Large intestine (tissue), 3 donors: ENCODE data around the gene DOHH. TPM values are rescaled to one million over a fixed set of nuclear protein-coding genes. Genes with fewer than 3 reads are reported as not detected.

Experiments used
- DNase-seq, 2 donors: peaks; one replicate each; pipeline versions ENCODE4 v3.0.0 to v3.0.0-alpha.2; 2013
- H3K27ac ChIP-seq: one replicate; pipeline ENCODE4 v1.5.1; 2013; ENCODE audit warnings: low read length
- H3K27me3 ChIP-seq: 2 replicates; pipeline ENCODE4 v1.6.1; 2013; ENCODE audit warnings: low read length; ENCODE audit not compliant: control insufficient read depth, insufficient read depth
- H3K36me3 ChIP-seq: 2 replicates; pipeline ENCODE4 v1.6.1; 2013; ENCODE audit warnings: low read length; ENCODE audit not compliant: control insufficient read depth, insufficient read depth
- H3K4me1 ChIP-seq: one replicate; pipeline ENCODE4 v1.6.1; 2013; ENCODE audit warnings: low read length; ENCODE audit not compliant: control insufficient read depth, insufficient read depth
- H3K4me3 ChIP-seq: one replicate; pipeline ENCODE4 v1.5.1; 2013; ENCODE audit warnings: low read length
- H3K9me3 ChIP-seq: one replicate; pipeline ENCODE4 v1.6.1; 2013; ENCODE audit warnings: mild to moderate bottlenecking, low read depth, low read length, moderate library complexity; ENCODE audit not compliant: control insufficient read depth
- WGBS: methylation state at CpG from one replicate; pipeline ENCODE4 v1.1.5; 2013; ENCODE audit warnings: low lambda C conversion rate; ENCODE audit not compliant: insufficient coverage; 5-methylcytosine and 5-hydroxymethylcytosine counted together
- polyA plus RNA-seq: library from polyadenylated mRNA; unstranded; fragments of 120-200 nt; gene quantifications from one replicate; pipeline ENCODE4 v1.2.1, GENCODE V29; 2013

The DOHH gene
- polyA plus RNA-seq, 1 donor: 12.1 TPM

DNA sequence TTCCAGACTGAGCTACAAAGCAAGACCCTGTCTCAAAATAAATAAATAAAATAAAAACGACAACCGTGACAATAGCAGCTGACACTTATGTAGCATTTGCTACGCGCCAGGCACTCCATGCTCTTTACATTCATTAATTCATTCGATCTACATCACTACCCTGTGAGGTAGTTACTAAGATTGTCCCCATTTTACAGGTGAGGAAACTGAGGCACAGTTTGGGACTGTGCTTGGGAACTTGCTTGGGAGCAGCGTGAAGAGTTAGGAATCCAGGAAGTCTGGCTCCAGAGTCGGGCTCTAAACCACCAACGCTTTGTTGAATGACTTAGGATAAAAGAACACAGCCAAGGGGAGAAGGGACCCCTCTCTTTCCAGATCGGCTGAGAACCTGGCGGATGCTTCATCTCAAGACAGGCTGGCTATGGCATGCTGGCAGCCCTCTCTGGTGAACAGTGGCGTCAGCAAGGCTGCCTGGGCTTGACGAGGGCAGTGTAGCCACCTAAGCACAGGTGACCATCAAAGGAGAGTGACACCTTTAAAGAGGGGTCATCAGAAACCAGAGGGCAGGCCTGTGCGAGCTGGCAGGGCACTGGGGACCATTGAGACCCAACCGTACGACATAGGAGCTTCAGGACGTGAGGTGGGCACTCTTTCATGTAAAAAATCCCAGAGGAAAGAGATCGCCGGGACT, 591 bp downstream of the DOHH start:
- peaks cover 24% of the 10 kb centered on the region for H3K36me3 ChIP-seq
- H3K4me3 ChIP-seq: peak overlapping the region; percentile 83
- no peaks in the 10 kb centered on the region for H3K27me3 ChIP-seq
- H3K27ac ChIP-seq: peak overlapping the region; percentile 84
- H3K9me3 ChIP-seq: no peaks in the 10 kb centered on the region
- DNase-seq: no peak
- no peaks in the 10 kb centered on the region for H3K4me1 ChIP-seq
- no CpG with 5 or more reads among the region's 18 CpGs for WGBS

DNA sequence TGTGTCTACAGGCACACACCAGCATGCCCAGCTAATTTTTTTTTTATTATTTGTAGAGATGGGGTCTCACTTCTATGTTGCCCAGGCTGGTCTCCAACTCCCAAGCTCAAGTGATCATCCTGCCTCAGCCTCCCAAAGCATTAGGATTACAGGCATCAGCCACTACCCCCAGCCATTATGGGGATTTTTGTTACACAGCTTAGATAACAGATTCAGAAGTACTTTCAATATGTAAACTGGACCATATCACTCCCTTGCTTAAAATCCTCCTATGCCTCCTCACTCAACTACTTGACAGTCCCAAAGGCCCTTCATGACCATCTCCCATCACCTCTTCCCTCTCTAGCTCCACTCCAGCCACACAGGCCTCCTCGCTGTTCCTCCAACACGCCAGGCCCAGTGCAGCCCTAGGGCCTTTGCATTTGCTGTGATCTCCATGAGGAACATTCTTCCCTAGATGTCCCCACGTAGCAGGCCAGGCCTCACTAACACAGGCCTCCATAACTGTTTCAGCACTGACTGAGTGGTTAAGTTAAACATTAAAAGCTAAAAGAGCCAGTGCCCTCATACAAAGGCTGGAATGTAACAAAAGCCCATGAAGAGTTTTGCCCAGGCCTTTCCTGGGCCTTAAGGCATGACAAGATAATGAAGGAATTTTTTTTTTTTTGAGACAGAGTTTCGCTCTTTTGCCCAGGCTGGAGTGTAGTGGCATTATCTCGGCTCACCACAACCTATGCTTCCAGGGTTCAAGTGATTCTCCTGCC, 2.5 kb downstream of the DOHH start:
- H3K27ac ChIP-seq: no peak overlapping the region
- no peaks in the 10 kb centered on the region for H3K4me1 ChIP-seq
- WGBS: no CpG with 5 or more reads among the region's 5 CpGs
- peaks cover 31% of the 10 kb centered on the region for H3K36me3 ChIP-seq
- H3K4me3 ChIP-seq: no peak overlapping the region
- no peaks in the 10 kb centered on the region for H3K27me3 ChIP-seq
- H3K9me3 ChIP-seq: no peaks in the 10 kb centered on the region
- no peak for DNase-seq

DNA sequence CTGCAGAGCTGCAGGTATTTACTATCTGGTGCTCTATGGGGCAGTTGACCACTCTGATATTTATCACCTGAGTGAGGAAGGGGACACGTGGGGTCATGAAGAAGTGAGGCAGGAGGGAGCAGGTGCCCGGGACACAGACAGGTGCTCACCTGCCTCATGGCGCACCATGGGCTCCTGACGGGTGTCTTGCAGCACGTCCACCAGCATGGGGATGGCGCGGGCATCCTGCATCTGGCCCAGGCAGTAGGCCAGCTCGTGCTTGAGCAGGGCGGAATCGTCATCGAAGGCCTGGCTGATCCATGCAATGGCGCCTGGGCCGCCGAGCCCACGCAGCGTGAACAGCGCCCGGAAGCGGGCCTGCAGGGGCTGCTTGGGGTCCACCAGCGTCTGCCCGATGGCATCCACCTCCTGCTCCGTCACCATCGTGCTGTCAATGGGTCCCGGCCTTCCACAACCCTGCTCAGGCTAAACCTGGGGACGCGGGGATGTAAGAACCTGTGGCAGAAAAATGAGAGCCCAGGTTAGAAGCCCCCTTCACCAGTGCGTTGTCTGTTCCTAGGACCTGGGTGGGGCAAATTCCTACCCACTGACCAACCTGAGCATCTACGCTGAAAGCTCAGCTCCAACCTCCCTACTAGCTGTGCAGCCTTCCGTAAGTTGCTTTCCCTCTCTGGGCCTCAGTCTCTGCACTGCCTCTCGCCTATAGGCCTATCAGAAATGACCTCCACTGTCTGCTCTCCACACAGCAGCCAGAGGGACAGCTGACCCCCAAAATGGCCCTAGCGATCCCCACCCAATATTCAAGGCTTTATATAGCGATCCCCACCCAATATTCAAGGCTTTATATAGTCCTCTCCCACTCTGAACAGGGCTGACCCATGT, 3.8 kb downstream of the DOHH start:
- H3K27me3 ChIP-seq: no peaks in the 10 kb centered on the region
- DNase-seq: no peak
- H3K36me3 ChIP-seq: peaks cover 39% of the 10 kb centered on the region
- no peaks in the 10 kb centered on the region for H3K9me3 ChIP-seq
- no peak overlapping the region for H3K27ac ChIP-seq
- no CpG with 5 or more reads among the region's 32 CpGs for WGBS
- no peaks in the 10 kb centered on the region for H3K4me1 ChIP-seq
- H3K4me3 ChIP-seq: no peak overlapping the region

DNA sequence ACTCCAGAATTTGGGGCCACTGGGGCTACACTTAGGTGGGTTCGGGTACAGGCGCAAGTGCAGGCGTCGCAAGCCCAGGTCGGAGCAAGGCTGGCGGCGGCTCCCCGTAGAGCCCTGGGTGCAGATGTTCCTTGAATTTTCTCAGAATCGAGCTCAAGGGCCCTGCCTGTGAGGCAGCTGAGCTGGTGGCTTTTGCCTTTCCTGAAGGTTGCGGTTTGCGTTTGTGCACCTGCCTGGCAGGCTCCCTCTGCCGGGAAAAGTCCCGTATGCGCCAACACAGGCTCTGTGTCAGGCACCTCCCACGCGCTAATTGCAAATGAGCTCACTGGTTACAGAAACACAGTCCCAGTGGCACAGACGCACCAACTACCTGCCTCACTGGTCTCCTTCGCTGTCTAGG, 5.9 kb downstream of the DOHH start:
- Histone ChIP-seq H3K4me3 (no peak overlapping the region), H3K9me3 (no peaks in the 10 kb centered on the region), H3K27ac (no peak overlapping the region), H3K36me3 (peaks cover 43% of the 10 kb centered on the region), H3K27me3 (no peaks in the 10 kb centered on the region), H3K4me1 (no peaks in the 10 kb centered on the region)
- DNase-seq: no peak
- 100% methylated on average over 1 of the region's 18 CpGs for WGBS

DNA sequence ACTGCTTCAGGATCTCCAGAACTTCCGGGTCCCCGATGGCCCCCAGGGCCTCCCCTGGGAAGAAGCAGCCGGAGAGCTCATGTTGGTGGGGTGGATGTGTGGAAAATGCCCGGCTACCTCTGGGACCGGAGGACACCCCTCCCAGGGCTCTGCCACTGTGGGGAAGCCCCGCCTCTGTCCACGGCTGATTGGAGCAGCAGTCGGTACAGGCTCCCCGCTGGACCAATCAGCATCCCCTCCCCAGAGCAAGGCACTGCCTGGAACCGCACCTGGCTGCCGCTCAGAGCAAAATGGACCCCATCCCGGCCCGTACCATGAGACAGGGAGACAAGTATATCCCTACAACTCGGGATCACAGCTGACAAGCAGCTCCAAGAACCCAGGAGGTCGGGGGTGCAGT, 6.4 kb downstream of the DOHH start:
- no peaks in the 10 kb centered on the region for H3K4me1 ChIP-seq
- H3K27me3 ChIP-seq: no peaks in the 10 kb centered on the region
- no peaks in the 10 kb centered on the region for H3K9me3 ChIP-seq
- peaks cover 43% of the 10 kb centered on the region for H3K36me3 ChIP-seq
- no peak for DNase-seq
- no CpG with 5 or more reads among the region's 15 CpGs for WGBS
- H3K27ac ChIP-seq: no peak overlapping the region
- no peak overlapping the region for H3K4me3 ChIP-seq

DNA sequence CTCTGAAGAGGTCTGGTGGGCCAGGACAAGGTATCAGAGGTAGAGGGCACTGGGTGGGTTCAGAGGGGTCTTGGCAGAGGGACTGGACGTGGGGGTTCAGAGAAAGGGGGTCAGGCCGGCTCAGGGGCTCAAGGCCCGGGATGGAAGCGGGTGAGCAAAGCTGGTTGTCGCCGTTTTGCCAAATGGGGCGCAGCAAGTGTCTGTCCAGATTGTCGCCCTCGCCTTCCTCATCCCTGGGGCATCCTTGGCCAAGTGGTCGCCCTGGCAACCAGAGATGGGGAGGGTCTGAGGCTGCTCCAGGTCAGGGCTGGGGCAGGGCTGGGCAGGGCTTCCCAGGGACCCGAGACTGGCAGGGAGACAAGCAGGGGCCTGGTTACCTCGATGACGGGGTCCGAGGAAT, 6.8 kb downstream of the DOHH start:
- Histone ChIP-seq H3K9me3 (no peaks in the 10 kb centered on the region), H3K4me3 (no peak overlapping the region), H3K27ac (no peak overlapping the region), H3K36me3 (peaks cover 43% of the 10 kb centered on the region), H3K4me1 (no peaks in the 10 kb centered on the region), H3K27me3 (no peaks in the 10 kb centered on the region)
- DNase-seq: no peak
- no CpG with 5 or more reads among the region's 14 CpGs for WGBS

DNA sequence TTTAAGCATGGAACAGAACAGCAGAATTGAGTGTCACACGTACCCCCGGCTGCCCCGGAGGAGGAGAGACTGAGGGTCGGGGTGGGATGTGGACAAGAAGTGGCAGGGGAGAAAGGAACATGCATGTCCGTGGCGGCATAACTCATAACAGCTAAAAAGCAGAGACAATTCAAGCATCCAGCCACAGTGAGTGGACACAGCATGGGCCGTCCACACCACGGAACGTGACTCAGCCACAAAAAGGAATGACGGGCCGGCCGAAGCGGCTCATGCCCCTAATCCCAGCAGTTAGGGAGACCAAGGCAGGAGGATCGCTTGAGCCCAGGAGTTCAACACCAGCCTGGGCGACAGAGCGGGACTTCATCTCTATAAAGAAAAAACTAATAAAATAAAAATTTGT, 7.6 kb downstream of the DOHH start:
- DNase-seq: no peak
- Histone ChIP-seq H3K9me3 (no peaks in the 10 kb centered on the region), H3K27ac (no peak overlapping the region), H3K36me3 (peaks cover 41% of the 10 kb centered on the region), H3K4me1 (no peaks in the 10 kb centered on the region), H3K4me3 (no peak overlapping the region), H3K27me3 (no peaks in the 10 kb centered on the region)
- no CpG with 5 or more reads among the region's 16 CpGs for WGBS

DNA sequence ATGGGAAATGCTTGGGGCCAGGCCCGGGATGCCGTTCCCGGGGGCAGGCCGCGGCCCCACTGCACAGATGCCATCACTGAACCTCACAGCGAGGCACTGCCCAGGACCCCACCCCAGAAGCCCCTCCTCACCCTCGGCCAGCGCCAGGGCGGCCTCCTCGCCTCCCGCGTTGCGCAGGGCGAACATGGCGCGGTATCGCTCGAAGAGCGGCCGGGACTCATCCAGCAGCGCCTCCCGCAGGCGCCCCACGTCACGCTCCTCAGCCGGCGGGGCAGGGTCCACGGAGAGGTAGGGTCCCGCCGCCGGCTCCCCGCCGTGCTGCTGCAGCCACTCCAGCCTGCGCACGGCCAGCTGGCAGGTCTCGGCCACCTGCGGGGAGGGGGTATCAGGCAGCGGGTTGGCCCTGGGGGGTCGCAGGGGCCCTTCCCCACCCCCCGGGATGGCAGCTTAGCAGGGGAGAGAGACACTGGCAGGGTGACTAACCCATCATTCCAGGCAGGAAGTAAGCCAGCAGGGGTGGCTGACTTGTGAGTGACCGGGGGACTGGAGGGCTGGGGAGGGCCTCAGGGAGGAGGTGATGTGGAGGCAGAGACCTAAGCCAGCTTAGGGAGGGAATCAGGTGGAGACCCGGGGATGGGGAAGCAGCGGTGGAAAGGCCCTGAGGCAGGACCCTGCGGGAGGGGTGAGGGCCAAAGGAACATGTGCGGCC, 8.2 kb downstream of the DOHH start:
- Histone ChIP-seq H3K36me3 (peaks cover 38% of the 10 kb centered on the region), H3K27ac (no peak overlapping the region), H3K9me3 (no peaks in the 10 kb centered on the region), H3K27me3 (no peaks in the 10 kb centered on the region), H3K4me1 (no peaks in the 10 kb centered on the region), H3K4me3 (no peak overlapping the region)
- no peak for DNase-seq
- no CpG with 5 or more reads among the region's 45 CpGs for WGBS

DNA sequence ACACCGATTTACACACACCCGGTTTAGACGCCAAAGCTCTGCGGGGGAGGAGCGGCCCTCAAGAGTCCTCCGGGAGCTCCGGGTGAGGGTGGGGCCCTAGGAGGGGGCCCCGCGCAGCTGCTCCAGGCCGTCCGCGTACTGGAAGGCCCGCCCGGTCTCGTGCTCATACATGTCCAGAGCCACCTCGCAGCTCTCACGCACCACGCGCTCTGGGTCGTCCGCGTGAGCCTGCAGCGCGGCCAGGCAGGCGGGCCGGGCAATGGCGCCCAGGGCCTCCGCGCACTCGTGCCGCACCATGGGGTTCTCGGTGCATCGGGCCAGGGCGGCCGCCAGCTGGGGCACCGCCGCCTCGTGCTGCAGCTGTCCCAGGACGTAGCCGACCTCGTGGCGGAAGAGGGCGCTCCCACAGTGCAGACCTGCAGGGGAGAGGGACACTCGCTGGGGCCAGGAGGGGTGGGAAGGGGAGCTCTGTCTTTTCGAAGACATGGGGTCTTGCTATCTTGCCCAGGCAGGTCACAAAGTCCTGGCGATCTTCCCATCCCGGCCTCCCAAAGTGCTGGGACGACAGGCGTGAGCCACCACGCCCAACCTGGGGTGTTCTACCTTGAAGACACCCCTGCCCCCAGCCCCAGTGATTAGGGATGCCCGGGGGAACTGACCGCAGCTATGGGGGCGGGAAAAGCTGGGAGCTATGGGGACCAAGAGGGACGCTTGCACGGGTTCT, 8.9 kb downstream of the DOHH start:
- Histone ChIP-seq H3K27me3 (no peaks in the 10 kb centered on the region), H3K9me3 (no peaks in the 10 kb centered on the region), H3K4me3 (no peak overlapping the region), H3K4me1 (no peaks in the 10 kb centered on the region), H3K27ac (no peak overlapping the region), H3K36me3 (peaks cover 33% of the 10 kb centered on the region)
- DNase-seq: no peak
- no CpG with 5 or more reads among the region's 55 CpGs for WGBS
